Panc1 (cell line): ENCODE results near the gene SARS2. TPM values are rescaled to one million over a fixed set of nuclear protein-coding genes. Genes with fewer than 3 reads are reported as not detected.

ENCODE experiments used
- ATAC-seq: fragments of 200-7000 bp; cut with Tn5 transposase; 2 replicates; pipeline ENCODE4 v1.9.1; 2020; ENCODE audit warnings: mild to moderate bottlenecking, moderate library complexity
- BruUV-seq: library from RNA; stranded (reverse); fragments of 400-500 nt; replicated peaks from 2 replicates; lab custom pipeline; 2021; lab: Mats Ljungman, UMichigan
- CTCF ChIA-PET: fragments of 300-600 bp; sonication (Branson Sonifier 250); formaldehyde crosslinking; loops from one replicate; lab custom pipeline; 2022; ENCODE audit warnings: antibody characterized with exemption; lab: Charles Lee
- POLR2A ChIA-PET: fragments of 300-600 bp; sonication (Branson Sonifier 250); formaldehyde crosslinking; loops from one replicate; lab custom pipeline; 2022; ENCODE audit warnings: antibody characterized with exemption; lab: Charles Lee
- DNase-seq: peaks from one replicate; pipeline ENCODE4 v3.0.0-alpha.2; 2010; ENCODE audit warnings: low read depth, low spot score
- H3K27ac ChIP-seq: 2 replicates; pipeline ENCODE4 v1.5.1; 2011; ENCODE audit warnings: mild to moderate bottlenecking, low read length, inconsistent platforms
- H3K27me3 ChIP-seq: fragments of 200-500 bp; sonication (Bioruptor generic); 2 replicates; pipeline ENCODE4 v1.6.0; 2014; ENCODE audit warnings: low read length, inconsistent platforms; ENCODE audit not compliant: control insufficient read depth, insufficient read depth
- H3K36me3 ChIP-seq: fragments of 200-500 bp; sonication (Bioruptor generic); 2 replicates; pipeline ENCODE4 v1.5.1; 2014; ENCODE audit warnings: inconsistent platforms, mild to moderate bottlenecking, low read length, moderate library complexity; ENCODE audit not compliant: control insufficient read depth, insufficient read depth
- H3K4me1 ChIP-seq: 2 replicates; pipeline ENCODE4 v1.5.1; 2011; ENCODE audit warnings: inconsistent platforms, mild to moderate bottlenecking, low read length, moderate library complexity; ENCODE audit not compliant: control insufficient read depth, insufficient read depth
- H3K4me3 ChIP-seq, 2 experiments: 2 replicates each; pipeline ENCODE4 v1.5.1; 2011 to 2012; ENCODE audit warnings: low read depth in 2 of 2, low read length in 2 of 2, mild to moderate bottlenecking in 2 of 2, inconsistent platforms in 1 of 2, moderate library complexity in 1 of 2
- H3K9me3 ChIP-seq: fragments of 200-500 bp; sonication (Bioruptor generic); 2 replicates; pipeline ENCODE4 v1.5.1; 2014; ENCODE audit warnings: low read depth, mild to moderate bottlenecking, inconsistent platforms, low read length, moderate library complexity; ENCODE audit not compliant: control insufficient read depth, insufficient read depth
- POLR2AphosphoS5 ChIP-seq: IDR thresholded peaks from 2 replicates; pipeline ENCODE4 v1.6.1; 2012; ENCODE audit warnings: mild to moderate bottlenecking, low read depth, low read length, moderate library complexity
- REST ChIP-seq, 2 experiments: IDR thresholded peaks; 2 replicates each; pipeline ENCODE4 v1.6.1; 2011 to 2012; ENCODE audit warnings: low read depth in 2 of 2, control low read depth in 1 of 2, low read length in 1 of 2, mild to moderate bottlenecking in 1 of 2, moderate library complexity in 1 of 2; ENCODE audit not compliant: insufficient read depth in 1 of 2
- in situ Hi-C: cut with HindIII; loops from 2 replicates; pipeline ENCODE4 v1.10.0; 2016; ENCODE audit warnings: low sequenced_read_pairs, low pct_unique_long_range_greater_than_20kb
- intact Hi-C: fragments of 100-400 bp; cut with micrococcal nuclease; formaldehyde crosslinking; loops from one replicate; pipeline ENCODE4 v1.10.0; 2022; ENCODE audit not compliant: unreplicated experiment
- total RNA-seq: library from RNA; stranded (reverse); gene quantifications from one replicate; pipeline ENCODE4 v1.2.1, GENCODE V29; 2021; ENCODE audit not compliant: unreplicated experiment

The SARS2 gene
- total RNA-seq, 1 experiment from 2014 or later: 186 TPM

- Histone ChIP-seq H3K4me1 (peaks cover 12% of the 10 kb centered on the region), H3K9me3 (peaks cover 6% of the 10 kb centered on the region; the same call in 1 of the 2 replicates), H3K27ac (no peak overlapping the region), H3K27me3 (no peaks in the 10 kb centered on the region), H3K4me3 (no peak overlapping the region), H3K36me3 (no peaks in the 10 kb centered on the region; the same call in 1 of the 2 replicates)
- intact Hi-C loops (no loop called here), in situ Hi-C loops (no loop called here)
- DNase-seq (no peak), ATAC-seq (no peak)
- POLR2A ChIA-PET: interaction anchor here (0.6 kb wide), 3 partner anchors 10 to 56 kb away, joined by 3 to 4 read pairs (median 4); no protein-coding TSS in a partner anchor
- 0 out of 2 replicates have a peak, but pooled peaks have one; percentile 15 for TF ChIP-seq POLR2AphosphoS5
- TF ChIP-seq REST (IDR thresholded peaks at IDR 0.05; ENCODE audit: insufficient read depth in 1 of 2, low read depth in 2 of 2, low read length in 1 of 2): no peak
- CTCF ChIA-PET: interaction anchor here (0.5 to 1.9 kb wide), 6 partner anchors 18 to 166 kb away, joined by 5 to 12 read pairs (median 8); partner anchors contain the start of genes MRPS12 and SARS2
- no TSS peak for BruUV-seq
Measured at GRCh38 chr19:38905620-38906019, 24.9 kb downstream of the SARS2 start.

- ATAC-seq: no peak
- no peak for DNase-seq
- ChIA-PET POLR2A (no interaction called here), CTCF (interaction anchor here (0.5 to 1.9 kb wide), 4 partner anchors 18 to 167 kb away, joined by 5 to 12 read pairs (median 8); partner anchors contain the start of genes MRPS12 and SARS2)
- intact Hi-C loops (no loop called here), in situ Hi-C loops (no loop called here)
- H3K27ac ChIP-seq: no peak overlapping the region
- H3K36me3 ChIP-seq: no peaks in the 10 kb centered on the region; the same call in 1 of the 2 replicates
- H3K27me3 ChIP-seq: no peaks in the 10 kb centered on the region
- H3K4me3 ChIP-seq: no peak overlapping the region
- no TSS peak for BruUV-seq
- H3K9me3 ChIP-seq: peaks cover 6% of the 10 kb centered on the region; the same call in 1 of the 2 replicates
- 0 out of 2 replicates have a peak, but pooled peaks have one; percentile 37 for TF ChIP-seq POLR2AphosphoS5
- TF ChIP-seq REST (IDR thresholded peaks at IDR 0.05; ENCODE audit: insufficient read depth in 1 of 2, low read depth in 2 of 2, low read length in 1 of 2): no peak
- peaks cover 14% of the 10 kb centered on the region for H3K4me1 ChIP-seq
Measured at GRCh38 chr19:38904581-38905539, 25.7 kb downstream of the SARS2 start.
